HL-60 (cell line): Measurements from ENCODE around the gene DCPS.
A peak's percentile ranks its signal among the peaks of the same experiment; 100 is the strongest.

ENCODE experiments used
- DNase-seq, 2 experiments: peaks; one replicate each; pipeline ENCODE4 v3.0.0-alpha.2; 2010 to 2020; ENCODE audit warnings: low read depth in 1 of 2, low spot score in 1 of 2
- H3K27ac ChIP-seq: fragments of 250-450 bp; sonication (Bioruptor Pico); replicated peaks from 2 replicates; pipeline ENCODE4 v1.5.1; 2020; ENCODE audit warnings: mild to moderate bottlenecking, moderate library complexity
- H3K27me3 ChIP-seq: fragments of 250-450 bp; sonication (Bioruptor Pico); 2 replicates; pipeline ENCODE4 v1.5.1; 2021; ENCODE audit warnings: mild to moderate bottlenecking, moderate library complexity; ENCODE audit not compliant: insufficient read depth, poor library complexity, severe bottlenecking
- H3K4me3 ChIP-seq: replicated peaks from 2 replicates; pipeline ENCODE4 v1.5.1; 2011; ENCODE audit warnings: mild to moderate bottlenecking, control low read depth, low read length; ENCODE audit not compliant: insufficient read depth
- CTCF ChIP-seq: IDR thresholded peaks from one replicate; pipeline ENCODE4 v1.5.1; 2011; ENCODE audit warnings: low read length, control low read depth, inconsistent platforms; ENCODE audit not compliant: insufficient read depth
- GABPA ChIP-seq: IDR thresholded peaks from 2 replicates; pipeline ENCODE4 v1.6.1; 2012; ENCODE audit warnings: low read depth
- POLR2AphosphoS5 ChIP-seq: IDR thresholded peaks from 2 replicates; pipeline ENCODE4 v1.6.1; 2012; ENCODE audit warnings: low read depth
- REST ChIP-seq: IDR thresholded peaks from 2 replicates; pipeline ENCODE4 v1.6.1; 2012; ENCODE audit warnings: low read depth; ENCODE audit not compliant: insufficient replicate concordance
- SPI1 ChIP-seq: IDR thresholded peaks from 2 replicates; pipeline ENCODE4 v1.6.1; 2012; ENCODE audit warnings: low read depth, mild to moderate bottlenecking, borderline replicate concordance

The DCPS gene

GRCh38 chr11:126297004-126297403, 6.9 kb upstream of the DCPS start:
- TF ChIP-seq CTCF (no peak), GABPA (no peak), SPI1 (no peak), REST (no peak), POLR2AphosphoS5 (no peak)
- Histone ChIP-seq H3K27ac (no peak overlapping the region), H3K4me3 (no peak overlapping the region), H3K27me3 (no peaks in the 10 kb centered on the region)
- DNase-seq: no peak

GRCh38 chr11:126304457-126305075, 706 bp downstream of the DCPS start:
- TF ChIP-seq REST (no peak), GABPA (no peak), CTCF (no peak), POLR2AphosphoS5 (no peak), SPI1 (no peak)
- Histone ChIP-seq H3K4me3 (peak overlapping the region; percentile 58), H3K27ac (peak overlapping the region; percentile 92), H3K27me3 (no peaks in the 10 kb centered on the region)
- DNase-seq: no peak

- 0 out of 2 replicates have a peak overlapping the region, but pooled peaks have one; percentile 6 for H3K27ac ChIP-seq
- DNase-seq: no peak
- no peak overlapping the region for H3K4me3 ChIP-seq
- TF ChIP-seq GABPA: no peak
- TF ChIP-seq SPI1: no peak
- no peak for TF ChIP-seq POLR2AphosphoS5
- no peak for TF ChIP-seq CTCF
- no peak for TF ChIP-seq REST
- no peaks in the 10 kb centered on the region for H3K27me3 ChIP-seq
Measured at GRCh38 chr11:126305699-126306098, 1.8 kb downstream of the DCPS start.
